SK-N-SH (cell line): ENCODE data around the gene UBL4B.

Source experiments
- CTCF ChIP-seq: fragments of 200-600 bp; sonication (generic); IDR thresholded peaks from 2 replicates; pipeline ENCODE4 v1.6.1; 2017; ENCODE audit warnings: antibody characterized with exemption, mild to moderate bottlenecking, moderate library complexity
- EP300 ChIP-seq, 2 experiments: IDR thresholded peaks; 2 replicates each; pipeline versions ENCODE4 v1.4.0 to v1.6.1; 2012; ENCODE audit warnings: borderline replicate concordance in 1 of 2, low read depth in 1 of 2, low read length in 1 of 2
- EZH2phosphoT487 ChIP-seq: fragments of 200-600 bp; sonication (generic); IDR thresholded peaks from 2 replicates; pipeline ENCODE4 v1.6.1; 2017; ENCODE audit warnings: low read depth, mixed run types, mild to moderate bottlenecking, antibody characterized with exemption, moderate library complexity, borderline replicate concordance
- FOXM1 ChIP-seq: IDR thresholded peaks from 2 replicates; pipeline ENCODE4 v1.4.0; 2012; ENCODE audit warnings: low read depth, mild to moderate bottlenecking
- NFIC ChIP-seq: IDR thresholded peaks from 2 replicates; pipeline ENCODE4 v1.4.0; 2012; ENCODE audit warnings: borderline replicate concordance
- POLR2AphosphoS5 ChIP-seq: IDR thresholded peaks from 2 replicates; pipeline ENCODE4 v1.6.1; 2012; ENCODE audit warnings: low read depth, low read length
- REST ChIP-seq: IDR thresholded peaks from 2 replicates; pipeline ENCODE4 v1.6.1; 2012; ENCODE audit warnings: mild to moderate bottlenecking, low read depth, low read length, moderate library complexity
- RFX5 ChIP-seq: IDR thresholded peaks from 2 replicates; pipeline ENCODE4 v1.6.1; 2012; ENCODE audit warnings: mild to moderate bottlenecking, improper control_type of control experiment, low read length
- TCF12 ChIP-seq: IDR thresholded peaks from 2 replicates; pipeline ENCODE4 v1.4.0; 2012
- YY1 ChIP-seq: IDR thresholded peaks from 2 replicates; pipeline ENCODE4 v1.4.0; 2012; ENCODE audit warnings: low read depth, mild to moderate bottlenecking
- TF ChIP-seq, protein P1 (sequence below): fragments of 150-350 bp; IDR thresholded peaks from 2 replicates; pipeline ENCODE4 v1.6.1; 2016; ENCODE audit warnings: mild to moderate bottlenecking, low read depth, low read length
- TF ChIP-seq, protein P2 (sequence below): IDR thresholded peaks from 2 replicates; pipeline ENCODE4 v1.4.0; 2012; ENCODE audit warnings: low read depth
- TF ChIP-seq, protein P3 (sequence below): IDR thresholded peaks from 2 replicates; pipeline ENCODE4 v1.4.0; 2012; ENCODE audit warnings: low read depth, borderline replicate concordance

- TF ChIP-seq EZH2phosphoT487: no peak
- TF ChIP-seq POLR2AphosphoS5: no peak
- no peak for TF ChIP-seq CTCF
- TF ChIP-seq, protein P1, sequence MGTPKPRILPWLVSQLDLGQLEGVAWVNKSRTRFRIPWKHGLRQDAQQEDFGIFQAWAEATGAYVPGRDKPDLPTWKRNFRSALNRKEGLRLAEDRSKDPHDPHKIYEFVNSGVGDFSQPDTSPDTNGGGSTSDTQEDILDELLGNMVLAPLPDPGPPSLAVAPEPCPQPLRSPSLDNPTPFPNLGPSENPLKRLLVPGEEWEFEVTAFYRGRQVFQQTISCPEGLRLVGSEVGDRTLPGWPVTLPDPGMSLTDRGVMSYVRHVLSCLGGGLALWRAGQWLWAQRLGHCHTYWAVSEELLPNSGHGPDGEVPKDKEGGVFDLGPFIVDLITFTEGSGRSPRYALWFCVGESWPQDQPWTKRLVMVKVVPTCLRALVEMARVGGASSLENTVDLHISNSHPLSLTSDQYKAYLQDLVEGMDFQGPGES: no peak
- TF ChIP-seq RFX5: no peak
- TF ChIP-seq EP300 (IDR thresholded peaks at IDR 0.05; ENCODE audit: borderline replicate concordance in 1 of 2, low read depth in 1 of 2, low read length in 1 of 2): no peak
- TF ChIP-seq REST: no peak
- TF ChIP-seq FOXM1: no peak
- TF ChIP-seq, protein P2, sequence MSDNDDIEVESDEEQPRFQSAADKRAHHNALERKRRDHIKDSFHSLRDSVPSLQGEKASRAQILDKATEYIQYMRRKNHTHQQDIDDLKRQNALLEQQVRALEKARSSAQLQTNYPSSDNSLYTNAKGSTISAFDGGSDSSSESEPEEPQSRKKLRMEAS: no peak
- TF ChIP-seq TCF12: no peak
- TF ChIP-seq, protein P3, sequence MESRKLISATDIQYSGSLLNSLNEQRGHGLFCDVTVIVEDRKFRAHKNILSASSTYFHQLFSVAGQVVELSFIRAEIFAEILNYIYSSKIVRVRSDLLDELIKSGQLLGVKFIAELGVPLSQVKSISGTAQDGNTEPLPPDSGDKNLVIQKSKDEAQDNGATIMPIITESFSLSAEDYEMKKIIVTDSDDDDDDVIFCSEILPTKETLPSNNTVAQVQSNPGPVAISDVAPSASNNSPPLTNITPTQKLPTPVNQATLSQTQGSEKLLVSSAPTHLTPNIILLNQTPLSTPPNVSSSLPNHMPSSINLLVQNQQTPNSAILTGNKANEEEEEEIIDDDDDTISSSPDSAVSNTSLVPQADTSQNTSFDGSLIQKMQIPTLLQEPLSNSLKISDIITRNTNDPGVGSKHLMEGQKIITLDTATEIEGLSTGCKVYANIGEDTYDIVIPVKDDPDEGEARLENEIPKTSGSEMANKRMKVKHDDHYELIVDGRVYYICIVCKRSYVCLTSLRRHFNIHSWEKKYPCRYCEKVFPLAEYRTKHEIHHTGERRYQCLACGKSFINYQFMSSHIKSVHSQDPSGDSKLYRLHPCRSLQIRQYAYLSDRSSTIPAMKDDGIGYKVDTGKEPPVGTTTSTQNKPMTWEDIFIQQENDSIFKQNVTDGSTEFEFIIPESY: no peak
- no peak for TF ChIP-seq NFIC
- no peak for TF ChIP-seq YY1
Measured at GRCh38 chr1:110102081-110102480, 10.2 kb upstream of the UBL4B start.
